HEK293 (cell line): Measurements from ENCODE around the gene KDM4C.

ENCODE experiments used
- CTCF ChIP-seq: fragments of 450-650 bp; formaldehyde crosslinking; IDR thresholded peaks from 2 replicates; pipeline ENCODE4 v1.5.1; 2016; ENCODE audit warnings: missing biosample characterization, missing genetic modification characterization
- GLIS1 ChIP-seq: fragments of 450-650 bp; formaldehyde crosslinking; IDR thresholded peaks from 2 replicates; pipeline ENCODE4 v1.5.1; 2016; ENCODE audit warnings: missing biosample characterization, missing genetic modification characterization
- MYNN ChIP-seq: fragments of 450-650 bp; formaldehyde crosslinking; IDR thresholded peaks from 2 replicates; pipeline ENCODE4 v1.5.1; 2016; ENCODE audit warnings: missing biosample characterization, missing genetic modification characterization, borderline replicate concordance
- PATZ1 ChIP-seq: fragments of 450-650 bp; formaldehyde crosslinking; IDR thresholded peaks from 2 replicates; pipeline ENCODE4 v1.5.1; 2016; ENCODE audit warnings: missing biosample characterization, missing genetic modification characterization
- TCF7L2 ChIP-seq: IDR thresholded peaks from 2 replicates; pipeline ENCODE4 v1.6.1; 2011; ENCODE audit warnings: low read depth, mild to moderate bottlenecking, inconsistent platforms, low read length, moderate library complexity, borderline replicate concordance
- ZBTB1 ChIP-seq: fragments of 450-650 bp; formaldehyde crosslinking; IDR thresholded peaks from 2 replicates; pipeline ENCODE4 v1.5.1; 2016; ENCODE audit warnings: missing biosample characterization, missing genetic modification characterization
- ZBTB26 ChIP-seq: fragments of 450-650 bp; formaldehyde crosslinking; optimal IDR thresholded peaks from 2 replicates; pipeline ENCODE3; 2016; ENCODE audit warnings: missing biosample characterization, mild to moderate bottlenecking, missing genetic modification characterization
- ZFP3 ChIP-seq: fragments of 450-650 bp; formaldehyde crosslinking; IDR thresholded peaks from 2 replicates; pipeline ENCODE4 v1.5.1; 2016; ENCODE audit warnings: low read depth, missing biosample characterization, missing genetic modification characterization
- ZNF140 ChIP-seq: fragments of 450-650 bp; formaldehyde crosslinking; IDR thresholded peaks from 2 replicates; pipeline ENCODE4 v1.5.1; 2016; ENCODE audit warnings: missing biosample characterization, missing genetic modification characterization
- ZNF549 ChIP-seq: fragments of 450-650 bp; IDR thresholded peaks from 2 replicates; pipeline ENCODE4 v1.5.1; 2018; ENCODE audit warnings: missing biosample characterization, missing genetic modification characterization, mild to moderate bottlenecking, inconsistent platforms, moderate library complexity

GRCh38 chr9:6876195-6876894 lies 118.6 kb downstream of the KDM4C start:
- TF ChIP-seq ZBTB1 (tag by site-specific recombination), result no peak
- no peak for TF ChIP-seq ZBTB26 (tag by site-specific recombination)
- TF ChIP-seq CTCF, result no peak
- TF ChIP-seq GLIS1 (tag by site-specific recombination), result no peak
- TF ChIP-seq ZNF140 (tag by site-specific recombination), result no peak
- TF ChIP-seq ZFP3, result no peak
- TF ChIP-seq TCF7L2, result no peak
- no peak for TF ChIP-seq MYNN
- TF ChIP-seq ZNF549, result no peak
- TF ChIP-seq PATZ1 (tag by site-specific recombination), result no peak
